ENCODE results near the gene MBNL1. TPM values are rescaled to one million over a fixed set of nuclear protein-coding genes. Genes with fewer than 3 reads are reported as not detected.
"Not testable (repeated sequence)": the region's sequence is repeated elsewhere in the genome, so short reads cannot be mapped to it uniquely, and the experiment has no call there.

The MBNL1 gene
- total and polyA plus RNA-seq, 4 donors = 25.8 to 121 (median 71.9) TPM

DNA sequence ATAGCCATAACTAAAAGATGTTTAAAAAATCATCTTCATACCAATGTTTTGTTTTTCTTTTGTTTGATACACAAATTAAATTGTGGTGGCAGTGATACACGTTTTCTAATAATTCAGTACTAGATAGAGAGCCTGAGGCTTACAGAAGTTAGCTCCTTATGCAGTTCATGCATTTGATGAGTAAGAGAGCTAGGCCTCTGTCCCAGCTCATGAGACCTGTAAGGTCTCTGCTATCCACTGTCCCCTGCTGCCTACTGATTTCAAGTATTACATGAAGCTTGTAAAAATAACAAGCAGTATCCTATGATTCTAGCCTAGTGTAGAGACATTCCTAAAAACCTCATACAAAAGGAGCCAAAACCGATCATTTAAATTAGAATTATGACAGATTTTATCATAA is 144.5 kb downstream of the MBNL1 start:
- no peak overlapping the region for H3K4me3 ChIP-seq (ENCODE audit: low read depth, low read length)
- H3K9me3 ChIP-seq (ENCODE audit: control insufficient read depth, insufficient read depth, low read length) = no peaks in the 10 kb centered on the region
- no peaks in the 10 kb centered on the region for H3K27me3 ChIP-seq (ENCODE audit: control insufficient read depth, insufficient read depth, low read length)
- H3K27ac ChIP-seq (ENCODE audit: low read depth, low read length) = no peak overlapping the region
- WGBS (ENCODE audit: insufficient coverage) = 100% methylated on average over 1 of the region's 2 CpGs
- H3K4me1 ChIP-seq (ENCODE audit: control insufficient read depth, insufficient read depth, low read length) = no peaks in the 10 kb centered on the region
- no peaks in the 10 kb centered on the region for H3K36me3 ChIP-seq (ENCODE audit: control insufficient read depth, insufficient read depth, low read length)
- no peak for DNase-seq (ENCODE audit: low read depth in 4 of 6, low spot score in 6 of 6)

DNA sequence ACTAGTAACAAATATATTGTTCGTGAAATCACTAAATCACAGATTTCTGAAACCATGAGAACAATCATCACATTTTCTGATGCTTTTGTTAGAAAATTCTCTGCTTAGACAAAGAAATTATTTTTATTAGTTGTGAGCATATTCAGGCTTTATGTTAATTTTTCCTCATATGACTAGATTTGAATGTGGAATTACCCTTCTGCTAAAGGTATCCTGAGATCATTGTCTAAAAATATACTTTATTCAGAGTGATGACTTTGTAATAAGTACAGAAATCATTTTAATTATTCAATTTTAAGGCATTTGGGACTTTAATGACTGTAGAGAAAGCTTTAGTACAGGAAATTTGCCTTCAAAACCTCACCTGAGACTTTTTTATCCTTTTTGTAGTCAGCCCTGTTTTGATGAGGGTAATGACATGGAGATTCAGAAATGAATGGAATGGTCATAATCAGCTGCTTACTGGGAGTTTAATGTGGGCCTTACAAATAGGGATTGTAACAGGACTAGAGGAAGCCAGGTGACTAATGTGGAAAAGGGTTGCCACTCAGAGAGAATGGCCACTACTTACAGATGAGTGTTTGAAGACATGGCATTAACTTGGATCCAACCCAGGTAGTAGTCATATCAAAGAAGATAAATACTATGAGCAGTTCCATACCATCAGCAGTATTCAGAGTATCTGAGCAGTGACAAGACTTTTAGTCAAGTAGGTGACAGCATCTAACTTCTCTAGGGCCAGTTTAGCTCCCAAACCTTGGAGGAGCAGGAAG is 148.3 kb downstream of the MBNL1 start:
- Histone ChIP-seq H3K27me3 (ENCODE audit: control insufficient read depth, insufficient read depth, low read length) (no peaks in the 10 kb centered on the region), H3K9me3 (ENCODE audit: control insufficient read depth, insufficient read depth, low read length) (no peaks in the 10 kb centered on the region), H3K4me3 (ENCODE audit: low read depth, low read length) (no peak overlapping the region), H3K36me3 (ENCODE audit: control insufficient read depth, insufficient read depth, low read length) (peaks cover 8% of the 10 kb centered on the region), H3K27ac (ENCODE audit: low read depth, low read length) (no peak overlapping the region), H3K4me1 (ENCODE audit: control insufficient read depth, insufficient read depth, low read length) (no peaks in the 10 kb centered on the region)
- WGBS (ENCODE audit: insufficient coverage) = no CpG with 5 or more reads among the region's 1 CpG
- DNase-seq (ENCODE audit: low read depth in 4 of 6, low spot score in 6 of 6) = no peak

DNA sequence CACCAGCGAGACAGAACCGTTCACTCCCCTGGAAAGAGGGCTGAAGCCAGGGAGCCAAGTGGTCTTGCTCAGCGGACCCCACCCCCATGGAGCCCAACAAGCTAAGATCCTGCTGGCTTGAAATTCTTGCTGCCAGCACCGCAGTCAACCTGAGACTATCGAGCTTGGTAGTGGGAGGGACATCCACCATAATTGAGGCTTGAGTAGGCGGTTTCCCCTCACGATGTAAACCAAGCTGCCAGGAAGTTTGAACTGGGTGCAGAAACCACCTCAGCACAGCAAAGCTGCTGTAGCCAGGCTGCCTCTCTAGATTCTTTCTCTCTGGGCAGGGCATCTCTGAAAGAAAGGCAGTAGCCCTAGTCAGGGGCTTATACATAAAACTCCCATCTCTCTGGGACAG is 151.0 kb downstream of the MBNL1 start:
- Histone ChIP-seq H3K27me3 (ENCODE audit: control insufficient read depth, insufficient read depth, low read length) (no peaks in the 10 kb centered on the region), H3K4me3 (ENCODE audit: low read depth, low read length) (no peak overlapping the region), H3K4me1 (ENCODE audit: control insufficient read depth, insufficient read depth, low read length) (no peaks in the 10 kb centered on the region), H3K36me3 (ENCODE audit: control insufficient read depth, insufficient read depth, low read length) (peaks cover 8% of the 10 kb centered on the region), H3K9me3 (ENCODE audit: control insufficient read depth, insufficient read depth, low read length) (no peaks in the 10 kb centered on the region), H3K27ac (ENCODE audit: low read depth, low read length) (no peak overlapping the region)
- DNase-seq (ENCODE audit: low read depth in 4 of 6, low spot score in 6 of 6) = no peak
- 100% methylated on average over 5 of the region's 7 CpGs for WGBS (ENCODE audit: insufficient coverage)

DNA sequence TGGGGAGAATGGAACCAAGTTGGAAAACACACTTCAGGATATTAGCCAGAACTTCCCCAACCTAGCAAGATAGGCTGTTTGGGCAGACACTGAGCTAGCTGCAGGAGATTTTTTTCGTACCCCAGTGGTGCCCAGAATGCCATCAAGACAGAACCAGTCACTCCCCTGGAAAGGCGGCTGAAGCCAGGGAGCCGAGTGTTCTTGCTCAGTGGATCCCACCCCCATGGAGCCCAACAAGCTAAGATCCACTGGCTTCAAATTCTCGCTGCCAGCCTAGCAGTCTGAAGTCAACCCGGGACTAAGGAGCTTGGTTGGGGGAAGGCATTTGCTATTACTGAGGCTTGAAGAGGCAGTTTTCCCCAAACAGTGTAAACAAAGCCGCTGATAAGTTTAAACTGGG is 152.4 kb downstream of the MBNL1 start:
- no peak for DNase-seq (ENCODE audit: low read depth in 4 of 6, low spot score in 6 of 6)
- Histone ChIP-seq H3K36me3 (ENCODE audit: control insufficient read depth, insufficient read depth, low read length) (peaks cover 8% of the 10 kb centered on the region), H3K9me3 (ENCODE audit: control insufficient read depth, insufficient read depth, low read length) (no peaks in the 10 kb centered on the region), H3K27ac (ENCODE audit: low read depth, low read length) (no peak overlapping the region), H3K27me3 (ENCODE audit: control insufficient read depth, insufficient read depth, low read length) (no peaks in the 10 kb centered on the region), H3K4me3 (ENCODE audit: low read depth, low read length) (no peak overlapping the region), H3K4me1 (ENCODE audit: control insufficient read depth, insufficient read depth, low read length) (no peaks in the 10 kb centered on the region)
- 100% methylated on average over 5 of the region's 6 CpGs for WGBS (ENCODE audit: insufficient coverage)

DNA sequence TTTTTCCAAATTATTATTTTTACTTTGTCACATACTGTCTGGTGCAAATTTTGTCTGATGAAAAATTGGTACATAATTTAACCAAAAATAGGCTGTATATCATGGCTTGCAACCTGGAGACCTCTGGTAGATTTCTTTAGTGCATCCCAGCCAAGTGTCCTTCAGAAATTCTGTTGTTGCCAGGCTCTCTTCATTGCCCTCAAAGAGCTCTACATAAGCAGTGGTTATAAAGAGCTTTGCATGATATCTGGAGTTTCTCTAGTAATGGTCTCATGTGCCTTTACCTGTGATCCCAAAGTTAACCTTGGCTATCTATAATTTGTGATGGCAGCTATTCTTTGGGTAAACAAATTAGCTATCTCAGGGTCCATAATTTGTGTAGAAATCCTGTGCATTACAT is 157.7 kb downstream of the MBNL1 start:
- no peaks in the 10 kb centered on the region for H3K27me3 ChIP-seq (ENCODE audit: control insufficient read depth, insufficient read depth, low read length)
- no peaks in the 10 kb centered on the region for H3K9me3 ChIP-seq (ENCODE audit: control insufficient read depth, insufficient read depth, low read length)
- no peaks in the 10 kb centered on the region for H3K4me1 ChIP-seq (ENCODE audit: control insufficient read depth, insufficient read depth, low read length)
- H3K36me3 ChIP-seq (ENCODE audit: control insufficient read depth, insufficient read depth, low read length) = no peaks in the 10 kb centered on the region
- no peak overlapping the region for H3K27ac ChIP-seq (ENCODE audit: low read depth, low read length)
- H3K4me3 ChIP-seq (ENCODE audit: low read depth, low read length) = no peak overlapping the region
- no peak for DNase-seq (ENCODE audit: low read depth in 4 of 6, low spot score in 6 of 6)

DNA sequence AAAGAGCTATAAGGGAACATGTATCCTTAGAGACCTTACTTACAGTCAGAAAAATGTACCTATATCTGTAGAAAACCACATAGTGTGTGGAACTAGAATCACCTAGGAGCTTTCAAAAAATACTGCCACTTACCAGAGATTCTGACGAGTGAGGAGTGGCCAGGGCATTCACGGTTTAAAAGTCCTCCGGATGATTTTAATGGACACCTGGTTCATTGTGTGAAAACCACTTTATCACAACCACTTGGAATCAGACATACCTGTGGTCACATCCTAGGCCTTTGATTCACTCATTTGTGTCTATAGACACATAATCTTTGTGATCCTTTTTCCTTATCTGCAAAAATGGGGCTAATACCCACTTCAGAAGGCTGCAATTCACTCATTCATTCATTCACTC is 159.8 kb downstream of the MBNL1 start:
- H3K4me1 ChIP-seq (ENCODE audit: control insufficient read depth, insufficient read depth, low read length) = no peaks in the 10 kb centered on the region
- no peak for DNase-seq (ENCODE audit: low read depth in 4 of 6, low spot score in 6 of 6)
- no peak overlapping the region for H3K27ac ChIP-seq (ENCODE audit: low read depth, low read length)
- H3K9me3 ChIP-seq (ENCODE audit: control insufficient read depth, insufficient read depth, low read length) = no peaks in the 10 kb centered on the region
- no peaks in the 10 kb centered on the region for H3K27me3 ChIP-seq (ENCODE audit: control insufficient read depth, insufficient read depth, low read length)
- no peak overlapping the region for H3K4me3 ChIP-seq (ENCODE audit: low read depth, low read length)
- peaks cover 2% of the 10 kb centered on the region for H3K36me3 ChIP-seq (ENCODE audit: control insufficient read depth, insufficient read depth, low read length)
- 93% methylated on average over 3 of the region's 3 CpGs for WGBS (ENCODE audit: insufficient coverage)

DNA sequence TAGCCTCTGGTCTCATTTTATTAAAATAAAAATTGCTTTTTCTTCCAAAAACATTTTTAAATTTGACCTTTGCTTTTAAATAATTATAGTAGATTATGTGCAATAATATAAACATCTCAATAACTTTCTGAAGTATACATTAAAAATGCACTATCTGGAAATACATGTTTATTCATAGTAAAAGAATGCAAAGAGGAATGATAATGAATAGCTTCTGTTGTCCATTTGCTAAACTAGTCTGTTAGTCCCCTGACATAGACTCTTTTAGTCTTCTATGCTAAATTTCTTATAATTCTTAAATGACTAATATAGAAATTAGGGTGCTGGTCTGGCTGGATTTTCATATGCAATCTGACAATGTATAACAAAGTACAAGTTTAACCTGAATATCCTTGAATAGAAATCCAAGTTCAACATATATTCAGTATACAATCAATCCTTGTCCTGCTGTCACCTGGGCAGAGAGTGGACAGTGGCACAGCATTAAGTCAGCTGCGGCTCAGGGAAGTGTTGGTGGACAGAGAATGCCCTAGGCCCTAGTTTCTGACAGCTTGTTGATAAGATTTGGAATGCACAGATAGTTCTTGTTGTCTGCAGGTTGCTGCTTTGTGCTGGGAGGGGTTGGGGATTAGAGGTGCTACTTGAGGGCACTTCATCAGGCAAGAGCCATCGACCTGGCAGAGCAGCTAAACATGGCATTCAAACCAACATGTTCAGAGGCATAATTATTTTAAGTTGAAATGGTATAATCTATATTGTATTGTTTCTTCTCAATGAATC is 161.7 kb downstream of the MBNL1 start:
- 89% methylated on average over 1 of the region's 2 CpGs for WGBS (ENCODE audit: insufficient coverage)
- DNase-seq (ENCODE audit: low read depth in 4 of 6, low spot score in 6 of 6) = no peak
- H3K9me3 ChIP-seq (ENCODE audit: control insufficient read depth, insufficient read depth, low read length) = peaks cover 4% of the 10 kb centered on the region
- H3K27ac ChIP-seq (ENCODE audit: low read depth, low read length) = no peak overlapping the region
- H3K4me1 ChIP-seq (ENCODE audit: control insufficient read depth, insufficient read depth, low read length) = no peaks in the 10 kb centered on the region
- H3K4me3 ChIP-seq (ENCODE audit: low read depth, low read length) = no peak overlapping the region
- H3K36me3 ChIP-seq (ENCODE audit: control insufficient read depth, insufficient read depth, low read length) = peaks cover 2% of the 10 kb centered on the region
- no peaks in the 10 kb centered on the region for H3K27me3 ChIP-seq (ENCODE audit: control insufficient read depth, insufficient read depth, low read length)

DNA sequence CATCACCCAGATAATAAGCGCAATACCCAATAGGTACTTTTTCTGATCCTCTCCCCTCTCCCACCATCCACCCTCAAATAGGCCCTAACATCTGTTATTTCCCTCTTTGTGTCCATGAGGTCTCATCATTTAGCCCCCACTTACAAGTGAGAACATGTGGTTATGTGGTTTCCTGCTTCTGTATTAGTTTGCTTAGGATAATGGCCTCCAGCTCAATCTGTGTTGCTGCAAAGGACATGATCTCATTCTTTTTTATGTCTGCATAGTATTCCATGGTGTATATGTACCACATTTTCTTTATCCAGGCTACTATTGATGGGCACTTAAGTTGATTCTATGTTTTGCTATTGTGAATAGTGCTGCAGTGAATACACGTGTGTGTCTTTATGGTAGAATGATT is 165.4 kb downstream of the MBNL1 start:
- no peak overlapping the region for H3K27ac ChIP-seq (ENCODE audit: low read depth, low read length)
- no peak for DNase-seq (ENCODE audit: low read depth in 4 of 6, low spot score in 6 of 6)
- 100% methylated on average over 1 of the region's 2 CpGs for WGBS (ENCODE audit: insufficient coverage)
- H3K4me3 ChIP-seq (ENCODE audit: low read depth, low read length) = no peak overlapping the region
- no peaks in the 10 kb centered on the region for H3K4me1 ChIP-seq (ENCODE audit: control insufficient read depth, insufficient read depth, low read length)
- peaks cover 4% of the 10 kb centered on the region for H3K9me3 ChIP-seq (ENCODE audit: control insufficient read depth, insufficient read depth, low read length)
- H3K27me3 ChIP-seq (ENCODE audit: control insufficient read depth, insufficient read depth, low read length) = no peaks in the 10 kb centered on the region
- H3K36me3 ChIP-seq (ENCODE audit: control insufficient read depth, insufficient read depth, low read length) = peaks cover 2% of the 10 kb centered on the region

DNA sequence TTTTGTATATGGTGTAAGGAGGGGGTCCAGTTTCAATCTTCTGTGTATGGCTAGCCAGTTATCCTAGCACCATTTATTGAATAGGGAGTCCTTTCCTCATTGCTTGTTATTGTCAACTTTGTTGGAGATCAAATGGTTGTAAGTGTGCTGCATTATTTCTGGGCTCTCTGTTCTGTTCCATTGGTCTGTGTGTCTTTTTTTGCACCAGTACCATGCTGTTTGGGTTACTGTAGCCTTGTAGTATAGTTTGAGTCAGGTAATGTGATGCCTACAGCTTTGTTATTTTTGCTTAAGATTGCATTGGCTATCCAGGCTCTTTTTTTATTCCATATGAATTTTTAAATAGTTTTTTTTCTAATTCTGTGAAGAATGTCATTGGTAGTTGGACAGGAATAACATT is 166.5 kb downstream of the MBNL1 start:
- not testable (repeated sequence) for H3K4me1 ChIP-seq (ENCODE audit: control insufficient read depth, insufficient read depth, low read length); DNase-seq (ENCODE audit: low read depth in 4 of 6, low spot score in 6 of 6); H3K36me3 ChIP-seq (ENCODE audit: control insufficient read depth, insufficient read depth, low read length); H3K27me3 ChIP-seq (ENCODE audit: control insufficient read depth, insufficient read depth, low read length); H3K9me3 ChIP-seq (ENCODE audit: control insufficient read depth, insufficient read depth, low read length); H3K27ac ChIP-seq (ENCODE audit: low read depth, low read length); H3K4me3 ChIP-seq (ENCODE audit: low read depth, low read length)

Data from spinal cord (tissue), 10 donors.